ENCODE measurements around the gene NOD1.

- TF ChIP-seq ZC3H10 (CRISPR knock-in tag; IDR thresholded peaks at IDR 0.05), result no peak
- TF ChIP-seq TOX (CRISPR knock-in tag; IDR thresholded peaks at IDR 0.05; ENCODE audit: borderline replicate concordance), result no peak
- no peak for TF ChIP-seq TCF4 (CRISPR knock-in tag; IDR thresholded peaks at IDR 0.05; ENCODE audit: borderline replicate concordance)
Measured at GRCh38 chr7:30475580-30475979, 3.0 kb downstream of the NOD1 start.
